Breast epithelium (tissue), 4 donors: ENCODE data around the gene NUP50. TPM values are rescaled to one million over a fixed set of nuclear protein-coding genes. Genes with fewer than 3 reads are reported as not detected.

Experiments used
- DNase-seq, 2 donors: peaks; one replicate each; pipeline ENCODE4 v3.0.0-alpha.2; 2019; ENCODE audit warnings: low spot score in 2 of 2
- H3K27ac ChIP-seq, 2 donors: fragments of 200-600 bp; sonication (generic) in 1 of 2; one replicate each; pipeline ENCODE4 v1.5.1; 2016 to 2019; ENCODE audit warnings: mild to moderate bottlenecking in 1 of 2
- H3K27me3 ChIP-seq, 2 donors: fragments of 200-600 bp; sonication (generic) in 1 of 2; one replicate each; pipeline versions ENCODE4 v1.5.1 to v1.6.0; 2017 to 2019; ENCODE audit warnings: control low read depth in 1 of 2, mild to moderate bottlenecking in 1 of 2
- H3K36me3 ChIP-seq: fragments of 200-600 bp; one replicate; pipeline ENCODE4 v1.5.1; 2019
- H3K4me1 ChIP-seq, 2 donors: fragments of 200-600 bp; sonication (generic); one replicate each; pipeline ENCODE4 v1.5.1; 2016 to 2019; ENCODE audit warnings: control low read depth in 1 of 2
- H3K4me3 ChIP-seq, 3 donors: fragments of 200-600 bp; sonication (generic); 1 replicate in 2 of 3; 2 replicates in 1 of 3; pipeline ENCODE4 v1.5.1; 2016 to 2019; ENCODE audit warnings: mild to moderate bottlenecking in 3 of 3, moderate library complexity in 2 of 3
- H3K9me3 ChIP-seq, 2 donors: fragments of 200-600 bp; sonication (generic) in 1 of 2; one replicate each; pipeline ENCODE4 v1.5.1; 2016 to 2019; ENCODE audit warnings: control low read depth in 1 of 2
- POLR2A ChIP-seq: fragments of 450-650 bp; IDR thresholded peaks from one replicate; pipeline ENCODE4 v1.6.1; 2016; ENCODE audit warnings: antibody characterized with exemption, mild to moderate bottlenecking, moderate library complexity
- POLR2AphosphoS5 ChIP-seq, 3 donors: sonication (generic); formaldehyde crosslinking; IDR thresholded peaks; one replicate each; pipeline ENCODE4 v1.6.1; 2017; ENCODE audit warnings: antibody characterized with exemption in 3 of 3
- intact Hi-C: fragments of 100-400 bp; cut with DNase I; formaldehyde crosslinking; loops from one replicate; pipeline ENCODE4 v1.15.1; 2023; ENCODE audit warnings: low total_unique reads
- total RNA-seq, 3 donors: library from RNA; depleted of rRNA; stranded (reverse); fragments of >200 nt; gene quantifications; one replicate each; pipeline ENCODE4 v1.1.0, GENCODE V29; 2016
- TF ChIP-seq, protein P1 (sequence below), 3 donors: fragments of 450-650 bp; IDR thresholded peaks; one replicate each; pipeline ENCODE4 v1.5.1; 2016 to 2017; ENCODE audit warnings: antibody characterized with exemption in 3 of 3, mild to moderate bottlenecking in 3 of 3, moderate library complexity in 3 of 3

Gene NUP50
- total RNA-seq, 3 donors from 2014 or later: 40.6 to 53.9 (median 49.2) TPM

DNA sequence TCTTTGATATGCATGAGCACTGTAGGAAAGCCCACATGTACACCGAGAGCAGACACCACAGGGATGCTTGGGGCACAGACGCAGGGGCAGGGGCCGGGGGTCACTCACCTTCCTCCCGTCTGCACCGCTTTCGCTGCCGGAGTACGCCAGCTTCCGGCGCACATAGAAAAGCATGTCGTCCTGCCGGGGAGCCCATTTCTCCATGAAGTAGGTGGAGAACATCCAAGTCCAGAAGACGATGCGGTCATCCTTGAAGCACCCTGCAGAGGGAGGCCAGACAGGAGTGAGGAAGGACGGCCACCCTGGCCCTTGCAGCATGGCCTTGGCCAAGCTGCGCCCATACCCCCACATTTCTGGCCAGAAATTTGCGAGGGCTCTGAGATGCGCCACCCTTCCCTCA is 48.1 kb downstream of the NUP50 start:
- TF ChIP-seq POLR2AphosphoS5 (IDR thresholded peaks at IDR 0.05): no peak
- TF ChIP-seq POLR2A: no peak
- TF ChIP-seq, protein P1, sequence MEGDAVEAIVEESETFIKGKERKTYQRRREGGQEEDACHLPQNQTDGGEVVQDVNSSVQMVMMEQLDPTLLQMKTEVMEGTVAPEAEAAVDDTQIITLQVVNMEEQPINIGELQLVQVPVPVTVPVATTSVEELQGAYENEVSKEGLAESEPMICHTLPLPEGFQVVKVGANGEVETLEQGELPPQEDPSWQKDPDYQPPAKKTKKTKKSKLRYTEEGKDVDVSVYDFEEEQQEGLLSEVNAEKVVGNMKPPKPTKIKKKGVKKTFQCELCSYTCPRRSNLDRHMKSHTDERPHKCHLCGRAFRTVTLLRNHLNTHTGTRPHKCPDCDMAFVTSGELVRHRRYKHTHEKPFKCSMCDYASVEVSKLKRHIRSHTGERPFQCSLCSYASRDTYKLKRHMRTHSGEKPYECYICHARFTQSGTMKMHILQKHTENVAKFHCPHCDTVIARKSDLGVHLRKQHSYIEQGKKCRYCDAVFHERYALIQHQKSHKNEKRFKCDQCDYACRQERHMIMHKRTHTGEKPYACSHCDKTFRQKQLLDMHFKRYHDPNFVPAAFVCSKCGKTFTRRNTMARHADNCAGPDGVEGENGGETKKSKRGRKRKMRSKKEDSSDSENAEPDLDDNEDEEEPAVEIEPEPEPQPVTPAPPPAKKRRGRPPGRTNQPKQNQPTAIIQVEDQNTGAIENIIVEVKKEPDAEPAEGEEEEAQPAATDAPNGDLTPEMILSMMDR (IDR thresholded peaks at IDR 0.05): no peak
- no peaks in the 10 kb centered on the region for H3K27me3 ChIP-seq
- H3K9me3 ChIP-seq: no peaks in the 10 kb centered on the region
- peak overlapping the region; percentile 36 to 65 (median 44) for H3K4me3 ChIP-seq
- intact Hi-C loops: no loop called here
- no peak for DNase-seq
- peak overlapping the region; percentile 11 to 87 for H3K27ac ChIP-seq
- no peaks in the 10 kb centered on the region for H3K36me3 ChIP-seq
- peaks cover 0 to 9% of the 10 kb centered on the region in 2 donors for H3K4me1 ChIP-seq

DNA sequence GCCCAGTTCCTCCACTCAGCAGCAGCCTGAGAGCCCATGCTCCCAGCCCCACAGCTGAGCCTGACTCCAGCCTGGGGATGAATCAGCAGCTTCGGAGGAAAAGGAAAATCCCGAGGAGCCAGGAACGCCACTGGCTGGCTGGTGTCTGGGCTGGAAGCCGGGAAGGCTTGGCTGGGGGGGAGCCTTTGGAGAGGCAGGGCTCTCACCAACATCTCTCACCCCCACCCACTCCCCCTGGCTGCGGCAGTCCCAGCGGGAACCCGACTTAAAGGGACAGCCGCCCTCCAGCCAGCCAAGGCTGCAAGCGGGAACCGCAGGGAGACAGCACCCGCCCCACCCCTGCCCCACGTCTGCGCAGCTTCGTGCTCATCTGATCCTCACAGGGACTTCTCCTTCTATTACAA is 48.6 kb downstream of the NUP50 start:
- DNase-seq: peak; percentile 44 to 64
- intact Hi-C loops: no loop called here
- H3K9me3 ChIP-seq: no peaks in the 10 kb centered on the region
- H3K27me3 ChIP-seq: no peaks in the 10 kb centered on the region
- H3K27ac ChIP-seq: peak overlapping the region; percentile 1 to 87
- peak overlapping the region; percentile 36 to 65 (median 44) for H3K4me3 ChIP-seq
- no peaks in the 10 kb centered on the region for H3K36me3 ChIP-seq
- TF ChIP-seq, protein P1 (IDR thresholded peaks at IDR 0.05): no peak
- H3K4me1 ChIP-seq: peaks cover 0 to 9% of the 10 kb centered on the region in 2 donors

- no peaks in the 10 kb centered on the region for H3K36me3 ChIP-seq
- H3K4me1 ChIP-seq: peaks cover 0 to 9% of the 10 kb centered on the region in 2 donors
- no peaks in the 10 kb centered on the region for H3K9me3 ChIP-seq
- H3K4me3 ChIP-seq: peak overlapping the region; percentile 36 to 65 (median 44)
- peak overlapping the region; percentile 1 to 87 for H3K27ac ChIP-seq
- intact Hi-C loops: no loop called here
- TF ChIP-seq, protein P1 (IDR thresholded peaks at IDR 0.05): no peak
- TF ChIP-seq POLR2AphosphoS5 (IDR thresholded peaks at IDR 0.05): peak in 1 of 3 donors; percentile 29
- no peaks in the 10 kb centered on the region for H3K27me3 ChIP-seq
- no peak for DNase-seq
These were observed 49.4 kb downstream of the NUP50 start for GRCh38 chr22:45212992-45213751.

GRCh38 chr22:45216133-45217003 is 52.6 kb downstream of the NUP50 start:
- Histone ChIP-seq H3K36me3 (no peaks in the 10 kb centered on the region), H3K4me3 (no peak overlapping the region), H3K27ac (no peak overlapping the region), H3K27me3 (no peaks in the 10 kb centered on the region), H3K9me3 (no peaks in the 10 kb centered on the region), H3K4me1 (peaks cover 0 to 9% of the 10 kb centered on the region in 2 donors)
- intact Hi-C loops: no loop called here
- TF ChIP-seq POLR2AphosphoS5 (IDR thresholded peaks at IDR 0.05) (no peak), POLR2A (no peak)
- TF ChIP-seq, protein P1 (IDR thresholded peaks at IDR 0.05): no peak
- no peak for DNase-seq

GRCh38 chr22:45217345-45217744 is 53.6 kb downstream of the NUP50 start:
- H3K36me3 ChIP-seq: no peaks in the 10 kb centered on the region
- TF ChIP-seq POLR2AphosphoS5 (IDR thresholded peaks at IDR 0.05) (no peak), POLR2A (no peak)
- TF ChIP-seq, protein P1 (IDR thresholded peaks at IDR 0.05): no peak
- no peak overlapping the region for H3K4me3 ChIP-seq
- no peaks in the 10 kb centered on the region for H3K9me3 ChIP-seq
- no peak for DNase-seq
- intact Hi-C loops: no loop called here
- H3K4me1 ChIP-seq: peaks cover 0 to 9% of the 10 kb centered on the region in 2 donors
- no peaks in the 10 kb centered on the region for H3K27me3 ChIP-seq
- H3K27ac ChIP-seq: no peak overlapping the region
